HEK293T (cell line): Measurements from ENCODE around the gene CAMK1D.

Source experiments
- CTCF ChIA-PET: fragments of 350-600 bp; formaldehyde crosslinking; extraction: SDS; loops from one replicate; lab custom pipeline; 2021; ENCODE audit warnings: antibody characterized with exemption, inconsistent platforms; lab: Yijun Ruan, JAX
- POLR2A ChIA-PET: fragments of 350-600 bp; formaldehyde crosslinking; extraction: SDS; loops from one replicate; lab custom pipeline; 2020; ENCODE audit warnings: antibody characterized with exemption, inconsistent platforms; lab: Yijun Ruan, JAX
- DNase-seq: peaks from one replicate; pipeline ENCODE4 v3.0.0; 2012; ENCODE audit warnings: mixed read lengths; ENCODE audit errors: extremely low spot score
- ARNT ChIP-seq: fragments of 450-650 bp; IDR thresholded peaks from 2 replicates; pipeline ENCODE4 v1.6.1; 2017; ENCODE audit warnings: mild to moderate bottlenecking
- BHLHE40 ChIP-seq: fragments of 450-650 bp; IDR thresholded peaks from 2 replicates; pipeline ENCODE4 v1.6.1; 2016; ENCODE audit warnings: mild to moderate bottlenecking, moderate library complexity, borderline replicate concordance
- CTBP1 ChIP-seq: fragments of 450-650 bp; IDR thresholded peaks from 2 replicates; pipeline ENCODE4 v1.6.1; 2016; ENCODE audit warnings: borderline replicate concordance
- ELF4 ChIP-seq: fragments of 450-650 bp; IDR thresholded peaks from 2 replicates; pipeline ENCODE4 v1.6.1; 2017; ENCODE audit warnings: antibody characterized with exemption
- FOXA1 ChIP-seq: fragments of 450-650 bp; IDR thresholded peaks from 2 replicates; pipeline ENCODE4 v1.6.1; 2016; ENCODE audit warnings: mild to moderate bottlenecking
- FOXK2 ChIP-seq: fragments of 450-650 bp; IDR thresholded peaks from 2 replicates; pipeline ENCODE4 v1.6.1; 2016; ENCODE audit warnings: mild to moderate bottlenecking
- FOXM1 ChIP-seq: fragments of 450-650 bp; IDR thresholded peaks from 2 replicates; pipeline ENCODE4 v1.6.1; 2017; ENCODE audit warnings: mild to moderate bottlenecking, borderline replicate concordance
- HDGF ChIP-seq: fragments of 450-650 bp; IDR thresholded peaks from 2 replicates; pipeline ENCODE4 v1.6.1; 2017; ENCODE audit warnings: antibody characterized with exemption, borderline replicate concordance
- L3MBTL2 ChIP-seq: fragments of 450-650 bp; conservative IDR thresholded peaks from 2 replicates; pipeline ENCODE4 v1.6.1; 2016; ENCODE audit warnings: mild to moderate bottlenecking
- LEF1 ChIP-seq: fragments of 450-650 bp; IDR thresholded peaks from 2 replicates; pipeline ENCODE4 v1.6.1; 2017; ENCODE audit warnings: mild to moderate bottlenecking, borderline replicate concordance
- NFRKB ChIP-seq: fragments of 450-650 bp; IDR thresholded peaks from 2 replicates; pipeline ENCODE4 v1.6.1; 2016; ENCODE audit warnings: mild to moderate bottlenecking, moderate library complexity
- SP1 ChIP-seq: fragments of 450-650 bp; IDR thresholded peaks from 2 replicates; pipeline ENCODE4 v1.6.1; 2017
- SUZ12 ChIP-seq: fragments of 450-650 bp; IDR thresholded peaks from 2 replicates; pipeline ENCODE4 v1.6.1; 2016; ENCODE audit warnings: mild to moderate bottlenecking
- TARDBP ChIP-seq: fragments of 450-650 bp; IDR thresholded peaks from 2 replicates; pipeline ENCODE4 v1.6.1; 2016
- ZNF384 ChIP-seq: fragments of 450-650 bp; IDR thresholded peaks from 2 replicates; pipeline ENCODE4 v1.6.1; 2016
- TF ChIP-seq, protein P1 (sequence below): fragments of 450-650 bp; IDR thresholded peaks from 2 replicates; pipeline ENCODE4 v1.6.1; 2016

CAMK1D gene

DNA sequence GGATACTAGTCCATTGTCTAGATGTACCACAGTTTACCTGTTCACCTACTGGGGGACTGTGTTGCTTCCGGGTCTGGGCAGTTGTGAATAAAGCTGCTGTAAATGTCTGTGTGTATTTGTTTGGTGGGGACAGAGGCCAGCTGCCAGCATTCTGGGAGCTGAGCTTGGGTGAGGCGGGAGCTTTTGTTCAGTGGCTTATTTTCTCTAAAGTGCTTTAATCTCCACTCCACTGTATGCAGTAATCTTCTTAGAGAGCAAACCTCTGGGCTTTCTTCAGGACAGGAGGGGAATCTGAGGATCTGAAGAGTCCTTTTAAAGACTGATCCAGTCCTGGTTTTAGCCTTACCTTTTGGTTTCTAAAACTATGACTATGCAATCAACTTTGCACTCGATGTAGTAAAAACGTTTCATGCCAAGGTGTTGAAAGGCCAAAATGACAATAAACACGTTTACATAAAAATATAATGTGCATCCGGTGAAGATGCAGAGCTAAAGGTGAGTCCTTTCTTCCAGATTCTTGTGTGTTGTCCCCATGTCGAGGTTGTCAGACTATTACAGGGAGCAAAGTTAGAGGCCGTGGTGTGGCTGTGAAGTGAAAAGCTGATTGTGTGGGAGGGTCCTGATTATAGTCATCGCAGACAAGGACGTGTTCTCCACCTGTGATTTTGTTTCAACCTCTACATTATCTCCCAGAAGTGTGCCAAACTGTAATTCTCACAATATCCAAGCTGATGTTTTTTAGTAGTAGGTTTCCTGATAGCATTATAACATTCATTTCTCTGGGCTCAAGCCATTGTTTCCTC, 279.8 kb downstream of the CAMK1D start:
- no peak for DNase-seq
- POLR2A ChIA-PET: no interaction called here
- TF ChIP-seq ELF4 (no peak), L3MBTL2 (no peak), FOXK2 (no peak), TARDBP (no peak), SUZ12 (no peak), FOXA1 (no peak), ZNF384 (no peak), SP1 (no peak)
- CTCF ChIA-PET: no interaction called here

DNA sequence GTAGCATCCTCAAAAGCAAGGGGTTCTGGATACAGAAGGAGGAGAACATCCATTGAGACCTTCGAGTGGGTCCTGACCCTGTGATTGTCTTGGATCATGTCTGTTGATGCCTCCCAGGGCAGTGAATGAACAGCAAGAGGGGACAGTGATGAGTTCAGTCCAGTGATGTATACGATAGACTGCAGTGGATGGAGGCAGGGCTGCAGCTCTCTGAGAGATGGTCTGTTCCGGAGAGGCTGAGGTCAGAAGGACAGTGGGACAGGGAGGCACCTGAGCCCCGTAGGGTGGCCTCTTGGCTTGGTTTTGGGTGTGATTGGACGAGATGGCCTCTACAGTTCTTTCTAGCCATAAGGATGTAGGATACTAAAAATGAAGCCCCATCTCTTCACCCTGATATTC, 280.4 kb downstream of the CAMK1D start:
- POLR2A ChIA-PET: no interaction called here
- CTCF ChIA-PET: no interaction called here
- DNase-seq: no peak
- TF ChIP-seq NFRKB (no peak), SP1 (no peak), SUZ12 (no peak), BHLHE40 (no peak), FOXA1 (no peak)

DNA sequence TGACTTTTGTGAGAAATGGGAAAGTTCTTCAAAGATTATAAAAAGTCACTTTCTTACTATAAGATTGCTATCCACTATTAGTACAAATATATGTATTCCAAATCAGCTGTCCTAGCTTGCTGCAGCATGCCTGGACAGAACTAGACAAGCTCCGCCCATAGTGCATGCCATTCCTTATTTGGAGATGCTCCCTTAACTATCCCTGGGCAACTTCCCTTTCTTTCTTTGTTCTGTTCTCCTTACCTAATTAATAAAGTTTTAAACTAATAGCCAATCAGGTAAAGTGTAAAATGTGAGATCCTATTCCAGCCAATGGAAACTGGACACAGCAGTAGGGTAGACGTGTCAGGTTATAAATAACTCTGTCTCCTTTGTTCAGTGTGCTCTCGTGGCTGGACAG, 281.9 kb downstream of the CAMK1D start:
- POLR2A ChIA-PET: no interaction called here
- CTCF ChIA-PET: no interaction called here
- DNase-seq: no peak
- TF ChIP-seq SUZ12 (no peak), HDGF (no peak), ELF4 (no peak), ARNT (no peak), TARDBP (no peak), L3MBTL2 (no peak), FOXM1 (no peak), FOXK2 (no peak), LEF1 (no peak), NFRKB (no peak), FOXA1 (no peak), BHLHE40 (no peak), SP1 (no peak), CTBP1 (no peak), ZNF384 (no peak)
- TF ChIP-seq, protein P1, sequence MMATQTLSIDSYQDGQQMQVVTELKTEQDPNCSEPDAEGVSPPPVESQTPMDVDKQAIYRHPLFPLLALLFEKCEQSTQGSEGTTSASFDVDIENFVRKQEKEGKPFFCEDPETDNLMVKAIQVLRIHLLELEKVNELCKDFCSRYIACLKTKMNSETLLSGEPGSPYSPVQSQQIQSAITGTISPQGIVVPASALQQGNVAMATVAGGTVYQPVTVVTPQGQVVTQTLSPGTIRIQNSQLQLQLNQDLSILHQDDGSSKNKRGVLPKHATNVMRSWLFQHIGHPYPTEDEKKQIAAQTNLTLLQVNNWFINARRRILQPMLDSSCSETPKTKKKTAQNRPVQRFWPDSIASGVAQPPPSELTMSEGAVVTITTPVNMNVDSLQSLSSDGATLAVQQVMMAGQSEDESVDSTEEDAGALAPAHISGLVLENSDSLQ: no peak

DNA sequence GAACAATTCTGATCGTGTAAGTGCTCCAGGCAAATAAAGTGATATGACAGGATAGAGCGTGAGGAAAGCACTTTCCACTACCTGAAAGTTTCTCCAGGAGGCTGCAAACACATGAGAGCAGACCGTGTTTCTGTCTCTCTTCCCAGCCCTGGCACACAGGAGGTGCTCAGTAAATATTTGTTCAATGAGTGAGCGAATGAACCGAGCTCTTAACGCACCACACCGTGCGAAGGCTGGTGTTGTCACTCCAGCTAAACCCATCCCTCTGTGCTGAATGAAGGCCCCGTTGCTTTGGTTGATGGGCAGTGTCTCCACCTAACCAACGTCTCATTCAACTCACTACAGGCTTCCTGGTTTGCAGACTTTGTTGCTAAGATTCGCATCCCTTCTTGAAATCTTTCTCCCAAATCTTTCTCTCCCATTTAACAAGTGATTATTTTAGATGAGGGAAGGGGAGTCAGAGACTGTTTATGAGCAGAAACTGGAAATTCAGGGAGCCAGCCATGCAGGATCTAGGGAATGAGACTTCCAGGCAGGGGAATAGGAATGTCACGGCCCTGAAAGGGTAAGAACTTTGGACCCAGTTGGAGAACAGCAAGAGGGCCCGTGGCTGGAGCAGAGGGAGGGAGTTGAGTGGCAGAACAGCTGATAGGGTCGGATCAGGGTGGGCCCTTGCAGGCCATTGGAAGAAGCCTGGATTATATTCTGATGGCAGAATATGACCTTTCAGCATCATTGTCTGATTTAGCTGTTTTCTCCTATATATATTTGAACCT, 282.6 kb downstream of the CAMK1D start:
- TF ChIP-seq FOXM1 (no peak), ELF4 (no peak), SUZ12 (no peak), TARDBP (no peak), SP1 (no peak), ARNT (no peak), NFRKB (no peak), HDGF (no peak), L3MBTL2 (no peak), LEF1 (no peak), CTBP1 (no peak)
- TF ChIP-seq, protein P1: no peak
- DNase-seq: no peak
- CTCF ChIA-PET: no interaction called here
- POLR2A ChIA-PET: no interaction called here

DNA sequence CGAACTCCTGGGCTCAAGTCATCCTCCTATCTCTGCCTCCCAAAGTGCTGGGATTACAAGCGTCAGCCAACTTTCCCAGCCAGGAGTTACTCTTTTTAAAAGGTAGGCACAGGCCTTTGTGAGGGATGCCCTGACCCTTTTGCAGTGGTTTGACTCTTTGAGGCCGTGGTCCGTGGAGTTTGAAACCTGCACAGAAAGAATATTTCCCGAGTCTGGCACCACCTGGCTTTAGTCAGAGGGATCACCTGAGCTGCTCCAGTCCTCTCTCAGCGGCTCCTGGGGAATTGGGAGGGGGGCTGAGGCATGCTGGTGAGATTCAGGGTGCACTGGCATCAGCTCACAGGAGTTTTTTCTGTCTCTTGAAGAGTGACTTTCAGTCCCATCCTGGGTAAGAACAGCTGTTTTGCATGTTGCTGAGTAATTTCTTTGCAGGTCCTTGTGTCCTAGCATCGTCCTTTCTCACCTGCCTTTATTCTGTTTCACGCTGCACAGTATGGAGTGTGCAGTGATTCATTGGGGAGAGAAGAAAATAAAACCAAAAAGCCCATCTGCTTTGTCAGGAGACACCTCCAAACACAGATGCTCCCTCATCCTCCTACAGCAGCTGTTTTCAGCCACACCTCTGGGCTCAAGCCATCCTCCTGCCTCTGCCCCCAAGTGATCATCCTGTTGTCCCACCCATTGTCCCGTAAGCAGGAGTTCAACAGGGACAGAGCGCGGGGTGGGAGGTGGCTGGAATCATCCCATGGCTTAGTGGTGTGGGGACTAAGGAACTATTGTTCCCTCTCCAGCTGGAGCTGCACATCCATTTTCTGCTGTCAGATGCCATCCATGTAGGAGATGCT, 284.7 kb downstream of the CAMK1D start:
- DNase-seq: no peak
- ChIA-PET CTCF (interaction anchor here (0.7 kb wide), 1 partner anchor 311 kb away, joined by 3 read pairs; no protein-coding TSS in a partner anchor), POLR2A (no interaction called here)
- TF ChIP-seq BHLHE40 (no peak), NFRKB (no peak), ELF4 (no peak), ZNF384 (no peak), ARNT (no peak), L3MBTL2 (no peak), FOXM1 (no peak)

DNA sequence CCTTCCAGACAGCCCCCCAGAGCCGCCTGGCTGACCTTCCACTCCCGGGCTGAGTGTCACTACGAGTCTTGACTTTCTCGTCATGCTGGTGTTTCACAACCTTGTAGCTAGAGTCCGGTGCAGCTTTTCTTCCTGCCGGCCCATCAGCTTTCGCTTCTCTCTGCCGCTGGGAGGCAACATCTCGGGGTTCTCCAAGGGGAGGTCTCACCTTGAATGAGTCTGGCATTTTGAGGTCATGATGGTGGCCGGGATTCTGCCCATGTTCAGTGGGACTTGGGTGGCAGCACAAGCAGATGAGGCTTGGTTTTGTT, 285.2 kb downstream of the CAMK1D start:
- POLR2A ChIA-PET: no interaction called here
- TF ChIP-seq FOXM1 (no peak), SP1 (no peak), ELF4 (no peak), L3MBTL2 (no peak), TARDBP (no peak)
- TF ChIP-seq, protein P1: no peak
- no peak for DNase-seq
- CTCF ChIA-PET: interaction anchor here (0.7 kb wide), 1 partner anchor 312 kb away, joined by 3 read pairs; no protein-coding TSS in a partner anchor
